DND-41 (cell line): Measurements from ENCODE around the gene FRAT2.
A peak's percentile ranks its signal among the peaks of the same experiment; 100 is the strongest.

Experiments used
- ATAC-seq: fragments of 200-7000 bp; cut with Tn5 transposase; 3 replicates; pipeline ENCODE4 v1.9.1; 2021; ENCODE audit warnings: low read depth; ENCODE audit not compliant: insufficient read depth
- DNase-seq: peaks from one replicate; pipeline ENCODE4 v3.0.0-alpha.2; 2020
- H2AFZ ChIP-seq: 2 replicates; pipeline ENCODE4 v1.6.0; 2012; ENCODE audit warnings: low read depth, low read length
- H3K27ac ChIP-seq: 2 replicates; pipeline ENCODE4 v1.5.1; 2012; ENCODE audit warnings: low read length, inconsistent platforms
- H3K27me3 ChIP-seq: fragments of 200-600 bp; sonication (generic); 2 replicates; pipeline ENCODE4 v1.6.0; 2012; ENCODE audit warnings: low read length, mild to moderate bottlenecking, inconsistent platforms; ENCODE audit not compliant: insufficient read depth, poor library complexity
- H3K36me3 ChIP-seq: 2 replicates; pipeline ENCODE4 v1.5.1; 2012; ENCODE audit warnings: low read length, inconsistent platforms; ENCODE audit not compliant: insufficient read depth
- H3K4me1 ChIP-seq: 2 replicates; pipeline ENCODE4 v1.5.1; 2012; ENCODE audit warnings: mild to moderate bottlenecking, low read length; ENCODE audit not compliant: insufficient read depth
- H3K4me2 ChIP-seq: 2 replicates; pipeline ENCODE4 v1.6.0; 2012; ENCODE audit warnings: mild to moderate bottlenecking, moderate library complexity, low read length, inconsistent platforms; ENCODE audit not compliant: insufficient read depth
- H3K4me3 ChIP-seq, 2 experiments: fragments of 200-600 bp in 1 of 2; shearing (Covaris generic) in 1 of 2; 2 replicates each; pipeline ENCODE4 v1.5.1; 2012 to 2016; ENCODE audit warnings: inconsistent platforms in 2 of 2, low read length in 2 of 2, mild to moderate bottlenecking in 2 of 2, low read depth in 1 of 2, moderate library complexity in 1 of 2
- H3K79me2 ChIP-seq: 2 replicates; pipeline ENCODE4 v1.6.0; 2012; ENCODE audit warnings: low read length, inconsistent platforms; ENCODE audit not compliant: insufficient read depth
- H3K9ac ChIP-seq: 2 replicates; pipeline ENCODE4 v1.6.0; 2012; ENCODE audit warnings: low read depth, mild to moderate bottlenecking, inconsistent platforms, low read length, moderate library complexity
- H3K9me3 ChIP-seq: 2 replicates; pipeline ENCODE4 v1.5.1; 2012; ENCODE audit warnings: low read length, moderate library complexity, mild to moderate bottlenecking, inconsistent platforms; ENCODE audit not compliant: insufficient read depth, severe bottlenecking
- H4K20me1 ChIP-seq: 2 replicates; pipeline ENCODE4 v1.6.0; 2012; ENCODE audit warnings: low read length; ENCODE audit not compliant: insufficient read depth
- EZH2 ChIP-seq: IDR thresholded peaks from 3 replicates; pipeline ENCODE4 v1.6.1; 2012; ENCODE audit warnings: borderline replicate concordance, low read depth, mild to moderate bottlenecking, moderate library complexity, low read length, inconsistent platforms; ENCODE audit not compliant: severe bottlenecking
- TF ChIP-seq, protein P1 (sequence below): IDR thresholded peaks from 2 replicates; pipeline ENCODE4 v1.5.1; 2012; ENCODE audit warnings: borderline replicate concordance, low read length, moderate library complexity, mild to moderate bottlenecking; ENCODE audit not compliant: poor library complexity, severe bottlenecking; ENCODE audit errors: extremely low read depth

Gene FRAT2

DNA sequence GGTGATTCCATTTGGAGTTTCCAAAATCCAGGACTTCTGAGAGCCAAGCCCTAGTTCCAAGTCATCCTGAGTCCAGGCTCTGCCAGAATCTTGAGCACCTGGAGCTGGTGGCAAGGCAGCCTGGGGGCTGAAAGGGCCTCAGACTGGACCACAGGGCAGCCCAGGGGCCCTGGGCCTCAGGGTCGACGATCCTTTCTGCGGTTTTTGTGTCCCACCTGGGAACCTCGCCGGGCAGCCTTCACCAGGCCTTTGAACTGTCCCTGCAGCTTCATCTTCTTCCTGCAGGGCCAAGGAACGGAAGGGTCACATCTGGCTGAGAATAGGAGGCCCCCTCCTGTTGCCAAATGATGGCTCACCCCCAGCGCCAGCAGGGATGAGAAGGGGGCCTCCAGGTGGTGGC is 22.4 kb upstream of the FRAT2 start:
- Histone ChIP-seq H3K4me1 (no peaks in the 10 kb centered on the region), H3K27me3 (no peaks in the 10 kb centered on the region), H3K79me2 (no peaks in the 10 kb centered on the region), H2AFZ (no peak overlapping the region), H4K20me1 (no peaks in the 10 kb centered on the region), H3K27ac (no peak overlapping the region), H3K36me3 (peaks cover 52% of the 10 kb centered on the region), H3K4me2 (no peak overlapping the region), H3K4me3 (no peak overlapping the region), H3K9ac (no peak overlapping the region), H3K9me3 (no peaks in the 10 kb centered on the region)
- DNase-seq, result no peak
- TF ChIP-seq EZH2, result no peak
- TF ChIP-seq, protein P1, sequence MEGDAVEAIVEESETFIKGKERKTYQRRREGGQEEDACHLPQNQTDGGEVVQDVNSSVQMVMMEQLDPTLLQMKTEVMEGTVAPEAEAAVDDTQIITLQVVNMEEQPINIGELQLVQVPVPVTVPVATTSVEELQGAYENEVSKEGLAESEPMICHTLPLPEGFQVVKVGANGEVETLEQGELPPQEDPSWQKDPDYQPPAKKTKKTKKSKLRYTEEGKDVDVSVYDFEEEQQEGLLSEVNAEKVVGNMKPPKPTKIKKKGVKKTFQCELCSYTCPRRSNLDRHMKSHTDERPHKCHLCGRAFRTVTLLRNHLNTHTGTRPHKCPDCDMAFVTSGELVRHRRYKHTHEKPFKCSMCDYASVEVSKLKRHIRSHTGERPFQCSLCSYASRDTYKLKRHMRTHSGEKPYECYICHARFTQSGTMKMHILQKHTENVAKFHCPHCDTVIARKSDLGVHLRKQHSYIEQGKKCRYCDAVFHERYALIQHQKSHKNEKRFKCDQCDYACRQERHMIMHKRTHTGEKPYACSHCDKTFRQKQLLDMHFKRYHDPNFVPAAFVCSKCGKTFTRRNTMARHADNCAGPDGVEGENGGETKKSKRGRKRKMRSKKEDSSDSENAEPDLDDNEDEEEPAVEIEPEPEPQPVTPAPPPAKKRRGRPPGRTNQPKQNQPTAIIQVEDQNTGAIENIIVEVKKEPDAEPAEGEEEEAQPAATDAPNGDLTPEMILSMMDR, result no peak
- no peak for ATAC-seq

DNA sequence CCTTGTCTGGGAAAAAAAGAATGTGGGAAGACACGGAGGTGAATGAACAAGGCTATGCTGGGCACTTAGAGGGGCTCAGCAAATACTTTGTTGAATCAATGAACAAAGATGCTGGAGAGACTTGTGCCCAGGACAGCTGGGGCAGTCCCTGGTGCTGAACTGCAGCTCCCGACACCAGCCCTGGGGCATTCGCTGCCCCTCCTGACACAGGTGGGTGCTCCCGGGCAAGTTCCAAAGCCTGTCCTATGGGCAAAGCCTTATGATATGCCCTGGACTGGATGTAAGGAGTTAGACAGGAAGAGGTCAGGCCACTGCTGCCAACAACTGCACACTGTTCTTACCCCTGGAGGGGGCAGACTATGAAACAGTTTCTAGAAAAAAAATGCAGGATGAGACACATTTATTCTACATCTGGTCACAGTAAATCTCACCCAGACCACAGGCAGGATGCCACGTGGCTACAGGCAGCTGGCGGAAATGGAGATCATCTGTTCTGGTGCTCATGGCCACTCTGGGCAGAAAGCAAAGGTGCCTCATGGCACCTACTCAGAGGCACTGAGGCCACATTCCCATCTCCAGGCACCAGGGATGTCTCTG is 21.9 kb upstream of the FRAT2 start:
- H3K36me3 ChIP-seq, result peaks cover 51% of the 10 kb centered on the region
- TF ChIP-seq EZH2, result no peak
- TF ChIP-seq, protein P1, result no peak

DNA sequence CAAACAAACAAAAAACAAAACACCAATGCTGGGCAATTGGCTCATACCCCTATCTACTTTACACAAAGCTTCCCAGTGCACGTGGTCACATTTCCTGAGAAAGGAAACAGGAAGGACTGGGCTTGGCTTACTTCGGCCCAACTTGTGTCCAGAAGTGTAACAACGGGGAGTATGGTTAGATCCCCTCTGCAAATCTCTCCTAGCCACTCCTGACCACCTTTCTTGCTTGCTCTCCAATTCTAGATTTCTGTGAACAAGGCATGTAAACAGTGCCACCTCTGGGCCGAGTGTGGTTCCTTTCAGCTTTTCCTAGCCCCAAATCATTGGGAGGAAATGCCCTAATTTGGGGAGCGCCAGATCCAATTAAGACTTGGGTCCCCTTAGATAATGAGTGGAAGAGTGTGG is 21.0 kb upstream of the FRAT2 start:
- no peak overlapping the region for H2AFZ ChIP-seq
- H3K9me3 ChIP-seq, result no peaks in the 10 kb centered on the region
- ATAC-seq (no peak), DNase-seq (no peak)
- H3K9ac ChIP-seq, result no peak overlapping the region
- no peaks in the 10 kb centered on the region for H3K4me1 ChIP-seq
- no peak overlapping the region for H3K4me3 ChIP-seq
- TF ChIP-seq EZH2, result no peak
- TF ChIP-seq, protein P1, result peak; percentile 43
- H3K27ac ChIP-seq, result no peak overlapping the region
- H3K4me2 ChIP-seq, result no peak overlapping the region
- H3K27me3 ChIP-seq, result no peaks in the 10 kb centered on the region
- H3K79me2 ChIP-seq, result no peaks in the 10 kb centered on the region
- no peaks in the 10 kb centered on the region for H4K20me1 ChIP-seq
- H3K36me3 ChIP-seq, result peaks cover 44% of the 10 kb centered on the region

More for the DNA sequence above, 21.9 kb upstream of the FRAT2 start:
- Histone ChIP-seq H3K4me3 (no peak overlapping the region), H3K4me2 (no peak overlapping the region), H3K9me3 (no peaks in the 10 kb centered on the region), H3K9ac (no peak overlapping the region), H3K4me1 (no peaks in the 10 kb centered on the region), H4K20me1 (no peaks in the 10 kb centered on the region), H2AFZ (no peak overlapping the region), H3K79me2 (no peaks in the 10 kb centered on the region), H3K27ac (no peak overlapping the region), H3K27me3 (no peaks in the 10 kb centered on the region)
- DNase-seq (no peak), ATAC-seq (peak; percentile 24; the same call in 1 of the 3 replicates)

DNA sequence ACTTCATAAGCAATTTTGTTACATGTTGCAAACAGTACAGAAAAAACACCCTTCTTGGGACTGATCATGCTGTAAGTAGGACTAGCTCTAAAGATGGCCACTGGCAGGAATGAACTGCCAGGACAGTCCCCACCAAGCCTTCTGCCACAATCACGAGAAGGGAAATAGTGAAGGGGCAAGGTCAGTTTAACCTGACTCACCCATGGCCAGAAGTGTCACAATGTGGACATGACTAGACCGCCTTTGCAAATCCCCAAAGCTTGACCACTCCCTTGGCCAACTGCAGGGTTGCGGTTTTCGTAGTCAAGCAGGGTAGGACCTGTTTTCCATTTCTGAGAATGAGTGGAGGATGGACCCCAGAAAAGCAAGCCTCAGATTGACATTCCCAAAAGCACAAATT is 19.4 kb upstream of the FRAT2 start:
- Histone ChIP-seq H3K79me2 (no peaks in the 10 kb centered on the region), H2AFZ (no peak overlapping the region), H3K27ac (no peak overlapping the region), H3K4me2 (no peak overlapping the region), H3K9ac (no peak overlapping the region), H3K4me1 (no peaks in the 10 kb centered on the region), H3K4me3 (no peak overlapping the region), H3K9me3 (no peaks in the 10 kb centered on the region), H4K20me1 (no peaks in the 10 kb centered on the region), H3K27me3 (no peaks in the 10 kb centered on the region), H3K36me3 (peaks cover 30% of the 10 kb centered on the region)
- no peak for ATAC-seq
- DNase-seq, result no peak
- TF ChIP-seq EZH2, result no peak
- TF ChIP-seq, protein P1, result no peak
